GM19099 (cell line): ENCODE measurements around the gene ZKSCAN4.

Experiments used
- POLR2A ChIP-seq: IDR thresholded peaks from 3 replicates; pipeline ENCODE4 v1.6.1; 2011; ENCODE audit warnings: low read depth; ENCODE audit not compliant: insufficient read length; ENCODE audit errors: extremely low read depth

The ZKSCAN4 gene

DNA sequence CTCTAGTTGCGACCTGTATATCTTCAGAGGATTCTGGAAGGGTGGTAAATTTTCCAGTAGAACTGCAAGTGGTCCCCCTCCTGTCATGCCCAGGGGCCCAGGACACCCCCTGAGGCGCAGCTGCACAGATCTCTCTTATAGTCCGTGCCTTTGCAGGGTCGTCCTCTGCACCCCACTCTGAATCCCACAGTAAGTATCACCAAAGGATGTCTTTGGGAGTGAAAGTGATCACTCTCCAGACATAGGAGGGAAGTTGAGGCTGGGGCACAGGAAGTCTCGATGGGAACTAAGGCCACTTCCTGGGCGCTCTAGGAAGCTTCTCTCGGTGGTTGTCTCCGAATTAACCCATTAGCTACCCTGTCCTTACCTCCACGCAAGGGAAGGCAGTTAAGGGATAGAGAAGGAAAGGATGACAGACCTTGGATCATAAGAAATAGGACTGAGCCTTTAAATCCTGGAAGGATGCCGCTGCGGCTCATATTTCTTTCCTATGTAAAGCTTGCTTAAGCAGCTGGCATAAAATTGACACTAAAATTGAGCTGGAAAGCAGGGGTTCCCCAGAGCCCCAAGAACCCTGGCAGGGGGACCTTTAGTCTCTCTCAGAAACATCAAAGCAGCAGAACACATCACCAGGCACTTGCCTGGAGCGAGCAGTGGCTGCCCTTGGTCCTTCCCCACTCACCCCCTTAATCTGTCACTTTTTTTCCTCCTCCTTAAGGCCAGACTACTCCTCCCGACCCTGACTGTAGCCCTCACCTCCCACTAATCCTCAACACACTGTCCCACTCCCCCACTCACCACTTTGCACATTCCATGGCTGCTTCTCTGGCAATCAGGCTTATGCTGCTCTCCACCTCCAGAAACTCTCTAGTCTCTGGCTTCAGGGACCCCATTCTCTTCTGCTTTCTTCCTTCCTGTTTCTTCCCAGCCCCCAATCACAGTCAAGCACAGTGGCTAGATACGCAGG is at the start of gene ZKSCAN4:
TSS of gene ZKSCAN4 (minus strand) at position 261 of the 967 bp plus-strand sequence. CDS start 289 bp downstream, outside the sequence.
- TF ChIP-seq POLR2A = peak; percentile 55

DNA sequence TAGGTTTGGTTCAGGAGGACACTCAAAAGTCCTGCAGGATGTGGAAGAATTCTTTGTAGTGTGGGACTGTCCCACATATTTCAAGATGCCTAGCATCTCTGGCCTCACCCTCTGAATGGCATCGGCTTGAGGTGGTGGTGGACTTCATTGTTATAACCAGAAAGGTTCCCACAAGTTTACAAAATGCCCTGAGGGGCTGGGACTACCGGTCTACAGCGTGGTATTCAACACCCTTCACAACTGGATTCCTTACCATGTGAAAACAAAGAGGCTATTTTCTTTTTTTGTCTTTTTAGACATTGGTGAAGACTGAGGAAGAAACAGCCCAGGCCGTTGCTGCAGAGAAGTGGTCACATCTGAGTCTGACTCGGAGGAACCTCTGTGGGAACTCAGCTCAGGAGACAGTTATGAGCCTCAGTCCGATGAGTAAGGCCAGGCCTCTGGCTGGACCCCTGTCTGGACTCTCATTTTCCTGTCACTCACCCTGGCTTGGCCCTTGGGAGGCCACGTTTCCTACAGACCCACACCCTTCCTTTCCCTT is 44.5 kb upstream of the ZKSCAN4 start:
- TF ChIP-seq POLR2A = no peak

- no peak for TF ChIP-seq POLR2A
Measured at GRCh38 chr6:28295326-28295725, 43.3 kb upstream of the ZKSCAN4 start.

DNA sequence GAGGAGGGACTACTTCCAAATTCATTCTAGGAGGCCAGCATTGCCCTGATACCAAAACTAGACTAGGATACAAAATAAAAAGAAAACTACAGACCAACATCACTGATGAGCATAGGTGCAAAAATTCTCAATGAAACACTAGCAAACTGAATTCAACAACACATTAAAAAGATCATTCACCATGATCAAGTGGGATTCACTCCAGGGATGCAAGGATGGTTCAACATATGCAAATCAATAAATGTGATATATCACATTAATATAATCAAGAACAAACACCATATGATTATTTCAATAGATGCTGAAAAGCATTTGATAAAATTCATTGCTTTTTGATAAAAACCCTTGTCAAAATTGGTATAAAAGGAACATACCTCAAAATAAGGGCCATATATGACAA is 39.5 kb upstream of the ZKSCAN4 start:
- no peak for TF ChIP-seq POLR2A

GRCh38 chr6:28282926-28283325 is 30.9 kb upstream of the ZKSCAN4 start:
- TF ChIP-seq POLR2A = no peak

DNA sequence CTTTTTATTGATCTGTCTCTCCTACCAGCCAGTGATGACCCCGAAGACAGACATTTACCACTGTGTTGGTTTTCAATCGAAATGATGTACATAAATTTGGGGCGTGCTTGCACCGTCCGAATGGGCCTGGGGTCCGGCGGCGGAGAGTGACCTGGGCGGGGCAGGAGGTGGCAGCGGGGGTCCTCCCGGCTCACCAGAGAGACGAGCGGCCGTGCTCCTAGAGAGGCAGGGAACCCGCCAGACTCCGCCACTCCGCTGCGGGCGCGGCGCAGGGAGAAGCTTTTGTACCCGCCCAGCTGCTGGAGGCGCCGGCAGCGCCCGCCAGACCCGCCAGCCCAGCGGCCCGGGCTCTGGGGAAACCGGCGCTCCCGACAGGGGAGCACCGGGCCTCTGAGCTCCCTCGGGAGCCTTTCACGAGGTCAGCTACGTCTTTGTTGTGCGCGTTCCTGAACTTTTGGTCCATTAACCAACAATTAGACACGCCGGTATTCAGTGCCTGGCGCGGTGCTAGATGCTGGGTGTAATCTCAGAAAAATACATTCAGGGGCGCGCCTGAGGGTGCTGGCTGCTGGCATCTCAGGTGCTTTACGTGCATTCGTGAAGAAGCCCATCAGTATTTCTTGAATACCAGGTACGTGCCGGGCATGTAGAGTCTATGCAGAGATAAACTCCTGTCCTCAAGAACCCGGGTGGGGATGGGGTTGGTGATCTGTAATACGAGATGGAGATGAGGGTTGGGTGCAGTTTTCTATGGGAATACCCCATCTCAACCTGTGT is 29.4 kb upstream of the ZKSCAN4 start, which contains the start of gene PGBD1:
TSS of gene PGBD1 (plus strand) at position 285 of the 777 bp plus-strand sequence. CDS start 2,242 bp downstream, outside the sequence.
- peak; percentile 71 for TF ChIP-seq POLR2A

- TF ChIP-seq POLR2A = no peak
Measured at GRCh38 chr6:28280595-28281287, 28.7 kb upstream of the ZKSCAN4 start.

DNA sequence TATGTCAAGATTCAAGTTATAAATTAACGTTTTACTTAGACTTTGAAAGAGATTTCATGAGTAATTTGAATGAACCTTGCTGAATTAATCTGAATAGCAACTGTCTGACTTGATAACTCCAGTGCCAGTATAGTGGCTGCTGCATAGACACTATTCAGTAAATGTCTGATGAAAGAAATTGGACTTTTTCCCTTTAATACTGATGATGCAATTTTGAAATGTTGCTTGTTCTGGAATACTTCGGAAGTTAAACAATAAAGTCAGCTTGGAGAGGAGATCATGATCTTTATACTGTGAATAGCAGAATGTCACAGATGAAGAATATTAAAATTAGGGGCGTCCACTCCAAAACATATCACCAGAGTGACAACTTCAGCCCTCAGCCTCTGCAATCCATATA is 25.7 kb upstream of the ZKSCAN4 start:
- TF ChIP-seq POLR2A = no peak

- TF ChIP-seq POLR2A = no peak
Measured at GRCh38 chr6:28274888-28275287, 22.8 kb upstream of the ZKSCAN4 start.

DNA sequence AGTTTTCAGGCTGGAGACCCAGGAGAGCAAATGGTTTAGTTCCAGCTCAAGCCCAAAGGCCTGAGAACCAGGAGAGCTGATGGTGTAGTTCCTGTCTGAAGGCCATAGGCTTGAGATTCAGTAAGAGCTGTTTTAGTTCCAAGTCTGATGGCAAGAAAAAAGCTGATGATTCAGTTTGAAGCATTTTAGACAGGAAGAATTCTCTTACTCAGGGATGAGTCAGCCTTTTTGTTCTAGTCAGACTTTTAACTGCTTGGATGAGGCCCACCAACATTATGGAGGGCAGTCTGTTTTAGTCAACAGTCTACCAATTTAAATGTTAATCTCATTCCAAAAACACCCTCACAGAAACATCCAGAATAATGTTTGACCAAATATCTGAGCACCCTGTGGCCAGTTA is 17.4 kb upstream of the ZKSCAN4 start:
- no peak for TF ChIP-seq POLR2A

DNA sequence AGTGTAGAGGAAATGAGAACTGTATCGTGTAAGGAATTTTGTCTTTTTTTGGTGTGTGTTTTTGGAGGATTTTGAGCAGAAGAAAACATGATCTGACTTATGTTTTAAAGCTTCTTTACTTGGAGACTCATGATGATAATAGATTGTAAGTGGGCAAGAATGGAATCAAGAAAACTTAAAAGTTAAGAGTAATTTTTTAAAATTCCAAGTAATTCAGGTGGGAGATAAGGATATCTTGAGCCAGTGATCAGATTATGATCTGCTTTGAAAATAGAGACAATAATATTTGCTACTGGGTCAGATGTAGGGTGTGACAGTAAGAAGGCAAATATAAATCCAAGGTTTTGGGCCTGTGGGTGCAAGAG is 15.6 kb upstream of the ZKSCAN4 start:
- no peak for TF ChIP-seq POLR2A

GRCh38 chr6:28266962-28267694 is 15.1 kb upstream of the ZKSCAN4 start, which contains the start of gene ZSCAN26:
TSS of gene ZSCAN26 (plus strand) at chr6:28267143. CDS start at chr6:28271920, 4,777 bp downstream.
- peak; percentile 76 for TF ChIP-seq POLR2A

GRCh38 chr6:28266563-28266961 is 14.5 kb upstream of the ZKSCAN4 start:
- no peak for TF ChIP-seq POLR2A

DNA sequence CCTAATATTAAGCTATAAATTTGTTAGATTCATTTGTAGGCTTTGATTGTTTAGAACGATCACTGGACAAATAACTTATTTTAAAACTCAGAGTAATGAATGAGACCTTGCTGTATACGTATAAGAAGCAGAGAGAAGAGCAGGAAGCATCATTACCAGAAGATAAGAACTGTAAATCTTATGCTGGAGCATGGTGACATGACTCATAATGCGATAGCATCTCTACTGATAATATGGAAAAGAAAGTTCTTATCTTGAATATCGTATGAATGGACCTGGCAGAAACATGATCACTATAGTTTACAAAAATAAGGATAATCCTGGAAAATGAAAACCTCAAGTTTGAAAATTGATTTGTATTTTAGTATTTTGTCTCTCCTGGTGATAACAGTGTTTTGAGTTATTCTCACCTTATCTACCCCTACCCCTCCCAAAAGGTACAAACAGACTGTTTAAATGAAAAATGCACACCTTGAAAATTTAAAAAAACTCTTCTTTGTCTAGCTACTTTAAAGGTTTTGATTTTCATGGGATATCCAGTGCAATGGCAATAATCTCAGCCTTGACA is 12.8 kb upstream of the ZKSCAN4 start:
- TF ChIP-seq POLR2A = no peak
